HL-60 (cell line): ENCODE results near the gene KCNJ16.

Experiments used
- GABPA ChIP-seq: IDR thresholded peaks from 2 replicates; pipeline ENCODE4 v1.6.1; 2012; ENCODE audit warnings: low read depth
- POLR2AphosphoS5 ChIP-seq: IDR thresholded peaks from 2 replicates; pipeline ENCODE4 v1.6.1; 2012; ENCODE audit warnings: low read depth
- SPI1 ChIP-seq: IDR thresholded peaks from 2 replicates; pipeline ENCODE4 v1.6.1; 2012; ENCODE audit warnings: low read depth, mild to moderate bottlenecking, borderline replicate concordance
- TF ChIP-seq, protein P1 (sequence below): IDR thresholded peaks from one replicate; pipeline ENCODE4 v1.5.1; 2011; ENCODE audit warnings: low read length, control low read depth, inconsistent platforms; ENCODE audit not compliant: insufficient read depth
- TF ChIP-seq, protein P2 (sequence below): IDR thresholded peaks from 2 replicates; pipeline ENCODE4 v1.6.1; 2012; ENCODE audit warnings: low read depth; ENCODE audit not compliant: insufficient replicate concordance

DNA sequence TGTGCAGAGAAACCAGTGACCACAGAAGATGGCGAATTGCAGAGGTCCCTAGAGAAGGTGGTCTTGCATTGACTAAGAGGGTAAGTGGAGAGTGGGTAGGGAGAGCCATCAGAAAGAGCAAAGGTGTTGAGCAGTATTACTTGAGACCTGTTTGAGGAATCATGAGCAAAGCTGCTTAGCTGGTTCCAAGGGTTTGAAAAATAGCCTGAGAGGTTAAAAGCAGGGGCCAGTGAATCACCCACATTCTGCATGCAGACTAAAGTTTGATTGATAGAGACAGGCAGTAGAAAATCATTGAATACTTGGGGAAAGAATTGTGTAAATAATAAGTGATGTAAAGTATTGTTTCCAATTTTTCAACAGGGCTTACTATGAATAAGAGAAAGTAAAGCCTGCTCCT lies 34.0 kb upstream of the KCNJ16 start:
- TF ChIP-seq, protein P1, sequence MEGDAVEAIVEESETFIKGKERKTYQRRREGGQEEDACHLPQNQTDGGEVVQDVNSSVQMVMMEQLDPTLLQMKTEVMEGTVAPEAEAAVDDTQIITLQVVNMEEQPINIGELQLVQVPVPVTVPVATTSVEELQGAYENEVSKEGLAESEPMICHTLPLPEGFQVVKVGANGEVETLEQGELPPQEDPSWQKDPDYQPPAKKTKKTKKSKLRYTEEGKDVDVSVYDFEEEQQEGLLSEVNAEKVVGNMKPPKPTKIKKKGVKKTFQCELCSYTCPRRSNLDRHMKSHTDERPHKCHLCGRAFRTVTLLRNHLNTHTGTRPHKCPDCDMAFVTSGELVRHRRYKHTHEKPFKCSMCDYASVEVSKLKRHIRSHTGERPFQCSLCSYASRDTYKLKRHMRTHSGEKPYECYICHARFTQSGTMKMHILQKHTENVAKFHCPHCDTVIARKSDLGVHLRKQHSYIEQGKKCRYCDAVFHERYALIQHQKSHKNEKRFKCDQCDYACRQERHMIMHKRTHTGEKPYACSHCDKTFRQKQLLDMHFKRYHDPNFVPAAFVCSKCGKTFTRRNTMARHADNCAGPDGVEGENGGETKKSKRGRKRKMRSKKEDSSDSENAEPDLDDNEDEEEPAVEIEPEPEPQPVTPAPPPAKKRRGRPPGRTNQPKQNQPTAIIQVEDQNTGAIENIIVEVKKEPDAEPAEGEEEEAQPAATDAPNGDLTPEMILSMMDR = no peak
- TF ChIP-seq, protein P2, sequence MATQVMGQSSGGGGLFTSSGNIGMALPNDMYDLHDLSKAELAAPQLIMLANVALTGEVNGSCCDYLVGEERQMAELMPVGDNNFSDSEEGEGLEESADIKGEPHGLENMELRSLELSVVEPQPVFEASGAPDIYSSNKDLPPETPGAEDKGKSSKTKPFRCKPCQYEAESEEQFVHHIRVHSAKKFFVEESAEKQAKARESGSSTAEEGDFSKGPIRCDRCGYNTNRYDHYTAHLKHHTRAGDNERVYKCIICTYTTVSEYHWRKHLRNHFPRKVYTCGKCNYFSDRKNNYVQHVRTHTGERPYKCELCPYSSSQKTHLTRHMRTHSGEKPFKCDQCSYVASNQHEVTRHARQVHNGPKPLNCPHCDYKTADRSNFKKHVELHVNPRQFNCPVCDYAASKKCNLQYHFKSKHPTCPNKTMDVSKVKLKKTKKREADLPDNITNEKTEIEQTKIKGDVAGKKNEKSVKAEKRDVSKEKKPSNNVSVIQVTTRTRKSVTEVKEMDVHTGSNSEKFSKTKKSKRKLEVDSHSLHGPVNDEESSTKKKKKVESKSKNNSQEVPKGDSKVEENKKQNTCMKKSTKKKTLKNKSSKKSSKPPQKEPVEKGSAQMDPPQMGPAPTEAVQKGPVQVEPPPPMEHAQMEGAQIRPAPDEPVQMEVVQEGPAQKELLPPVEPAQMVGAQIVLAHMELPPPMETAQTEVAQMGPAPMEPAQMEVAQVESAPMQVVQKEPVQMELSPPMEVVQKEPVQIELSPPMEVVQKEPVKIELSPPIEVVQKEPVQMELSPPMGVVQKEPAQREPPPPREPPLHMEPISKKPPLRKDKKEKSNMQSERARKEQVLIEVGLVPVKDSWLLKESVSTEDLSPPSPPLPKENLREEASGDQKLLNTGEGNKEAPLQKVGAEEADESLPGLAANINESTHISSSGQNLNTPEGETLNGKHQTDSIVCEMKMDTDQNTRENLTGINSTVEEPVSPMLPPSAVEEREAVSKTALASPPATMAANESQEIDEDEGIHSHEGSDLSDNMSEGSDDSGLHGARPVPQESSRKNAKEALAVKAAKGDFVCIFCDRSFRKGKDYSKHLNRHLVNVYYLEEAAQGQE = no peak
- TF ChIP-seq GABPA (no peak), SPI1 (no peak), POLR2AphosphoS5 (no peak)
